Measurements from ENCODE around the gene TNFRSF1B.

The TNFRSF1B gene

DNA sequence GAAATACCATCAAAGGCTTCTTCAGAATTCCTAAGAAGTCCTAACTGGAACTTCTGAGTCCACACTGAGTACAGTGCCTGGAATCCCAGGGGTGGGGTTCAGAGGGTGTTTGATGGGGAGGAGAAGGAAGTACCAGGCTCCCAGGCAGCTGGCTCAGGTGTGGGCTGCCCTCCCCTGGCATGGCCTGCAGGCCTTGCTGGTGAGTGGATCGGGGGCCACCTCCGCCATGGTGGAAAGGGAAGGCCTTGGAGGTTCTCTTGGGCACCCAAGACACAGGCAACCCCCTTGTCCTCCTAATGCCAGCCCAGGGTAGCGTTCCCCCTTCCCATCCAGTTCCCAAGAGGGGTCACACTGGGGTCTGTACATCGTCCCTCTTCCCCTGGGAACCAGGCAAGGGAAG lies 26.8 kb upstream of the TNFRSF1B start:
- H3K79me2 ChIP-seq (ENCODE audit: insufficient read depth, low read length), result no peaks in the 10 kb centered on the region
- no peak overlapping the region for H3K4me3 ChIP-seq (ENCODE audit: low read depth in 1 of 2, low read length in 2 of 2)
- H4K20me1 ChIP-seq (ENCODE audit: insufficient read depth, low read length), result no peaks in the 10 kb centered on the region
- DNase-seq (no peak), ATAC-seq (ENCODE audit: insufficient read depth, low read depth) (no peak)
- no peak overlapping the region for H3K4me2 ChIP-seq (ENCODE audit: insufficient read depth, low read length)
- H3K36me3 ChIP-seq (ENCODE audit: insufficient read depth, low read length), result 0 out of 2 replicates have a peak, but pooled peaks cover 3% of the 10 kb centered on the region
- no peaks in the 10 kb centered on the region for H3K9me3 ChIP-seq (ENCODE audit: insufficient read depth, low read length, severe bottlenecking)
- no peak overlapping the region for H3K27ac ChIP-seq (ENCODE audit: low read length)
- no peaks in the 10 kb centered on the region for H3K4me1 ChIP-seq (ENCODE audit: insufficient read depth, low read length)
- H3K9ac ChIP-seq (ENCODE audit: low read depth, low read length), result no peak overlapping the region
- TF ChIP-seq, protein P1, sequence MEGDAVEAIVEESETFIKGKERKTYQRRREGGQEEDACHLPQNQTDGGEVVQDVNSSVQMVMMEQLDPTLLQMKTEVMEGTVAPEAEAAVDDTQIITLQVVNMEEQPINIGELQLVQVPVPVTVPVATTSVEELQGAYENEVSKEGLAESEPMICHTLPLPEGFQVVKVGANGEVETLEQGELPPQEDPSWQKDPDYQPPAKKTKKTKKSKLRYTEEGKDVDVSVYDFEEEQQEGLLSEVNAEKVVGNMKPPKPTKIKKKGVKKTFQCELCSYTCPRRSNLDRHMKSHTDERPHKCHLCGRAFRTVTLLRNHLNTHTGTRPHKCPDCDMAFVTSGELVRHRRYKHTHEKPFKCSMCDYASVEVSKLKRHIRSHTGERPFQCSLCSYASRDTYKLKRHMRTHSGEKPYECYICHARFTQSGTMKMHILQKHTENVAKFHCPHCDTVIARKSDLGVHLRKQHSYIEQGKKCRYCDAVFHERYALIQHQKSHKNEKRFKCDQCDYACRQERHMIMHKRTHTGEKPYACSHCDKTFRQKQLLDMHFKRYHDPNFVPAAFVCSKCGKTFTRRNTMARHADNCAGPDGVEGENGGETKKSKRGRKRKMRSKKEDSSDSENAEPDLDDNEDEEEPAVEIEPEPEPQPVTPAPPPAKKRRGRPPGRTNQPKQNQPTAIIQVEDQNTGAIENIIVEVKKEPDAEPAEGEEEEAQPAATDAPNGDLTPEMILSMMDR (IDR thresholded peaks at IDR 0.05; ENCODE audit: borderline replicate concordance, extremely low read depth, low read length, poor library complexity, severe bottlenecking), result no peak
- TF ChIP-seq EZH2 (IDR thresholded peaks at IDR 0.05; ENCODE audit: borderline replicate concordance, low read depth, low read length, severe bottlenecking), result no peak
- H2AFZ ChIP-seq (ENCODE audit: low read depth, low read length), result no peak overlapping the region
- no peaks in the 10 kb centered on the region for H3K27me3 ChIP-seq (ENCODE audit: insufficient read depth, low read length, poor library complexity)

- Histone ChIP-seq H3K4me2 (ENCODE audit: insufficient read depth, low read length) (no peak overlapping the region), H3K9me3 (ENCODE audit: insufficient read depth, low read length, severe bottlenecking) (no peaks in the 10 kb centered on the region), H3K4me1 (ENCODE audit: insufficient read depth, low read length) (no peaks in the 10 kb centered on the region), H3K79me2 (ENCODE audit: insufficient read depth, low read length) (no peaks in the 10 kb centered on the region), H3K27me3 (ENCODE audit: insufficient read depth, low read length, poor library complexity) (no peaks in the 10 kb centered on the region), H3K9ac (ENCODE audit: low read depth, low read length) (no peak overlapping the region), H3K36me3 (ENCODE audit: insufficient read depth, low read length) (0 out of 2 replicates have a peak, but pooled peaks cover 3% of the 10 kb centered on the region), H4K20me1 (ENCODE audit: insufficient read depth, low read length) (no peaks in the 10 kb centered on the region), H3K4me3 (ENCODE audit: low read depth in 1 of 2, low read length in 2 of 2) (no peak overlapping the region), H3K27ac (ENCODE audit: low read length) (no peak overlapping the region), H2AFZ (ENCODE audit: low read depth, low read length) (no peak overlapping the region)
- DNase-seq (no peak), ATAC-seq (ENCODE audit: insufficient read depth, low read depth) (no peak)
- TF ChIP-seq, protein P1 (IDR thresholded peaks at IDR 0.05; ENCODE audit: borderline replicate concordance, extremely low read depth, low read length, poor library complexity, severe bottlenecking), result no peak
- no peak for TF ChIP-seq EZH2 (IDR thresholded peaks at IDR 0.05; ENCODE audit: borderline replicate concordance, low read depth, low read length, severe bottlenecking)
Observed at GRCh38 chr1:12140515-12141162, 26.2 kb upstream of the TNFRSF1B start.

DNA sequence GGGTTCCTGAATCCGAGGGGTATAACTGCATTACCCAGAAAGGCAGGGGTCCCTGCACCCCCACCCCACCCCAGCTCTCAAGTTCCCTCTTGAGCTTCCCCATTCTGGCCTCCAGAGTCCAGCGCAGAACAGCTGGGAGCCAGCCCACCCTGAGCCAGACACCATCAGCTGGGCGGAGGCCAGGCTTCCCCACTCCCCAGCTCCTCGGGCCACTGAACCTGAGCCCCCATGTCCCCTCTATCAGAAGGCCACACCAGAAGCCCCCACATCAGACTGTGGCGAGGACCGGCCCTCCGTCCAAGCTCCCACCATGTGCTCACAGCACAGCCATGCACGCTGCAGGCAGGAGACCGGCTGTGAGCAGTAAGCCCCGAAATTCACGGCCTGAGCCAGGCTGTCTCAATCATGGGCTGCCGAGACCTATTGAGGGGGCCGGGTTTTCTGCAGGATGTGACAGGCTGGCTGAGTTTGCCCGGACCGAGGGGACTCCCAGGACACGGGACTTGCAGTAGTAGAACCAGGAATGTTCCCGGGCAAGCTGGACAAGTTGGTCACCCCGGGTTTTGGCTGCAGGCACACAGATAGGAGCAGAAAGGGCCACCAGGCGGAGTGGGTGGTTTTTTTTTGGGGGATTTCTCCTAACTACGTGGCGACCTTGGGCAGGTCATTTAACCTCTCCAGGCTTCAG lies 25.5 kb upstream of the TNFRSF1B start:
- DNase-seq (no peak), ATAC-seq (ENCODE audit: insufficient read depth, low read depth) (no peak)
- H4K20me1 ChIP-seq (ENCODE audit: insufficient read depth, low read length), result no peaks in the 10 kb centered on the region
- H3K27me3 ChIP-seq (ENCODE audit: insufficient read depth, low read length, poor library complexity), result no peaks in the 10 kb centered on the region
- no peaks in the 10 kb centered on the region for H3K9me3 ChIP-seq (ENCODE audit: insufficient read depth, low read length, severe bottlenecking)
- H3K9ac ChIP-seq (ENCODE audit: low read depth, low read length), result no peak overlapping the region
- no peaks in the 10 kb centered on the region for H3K4me1 ChIP-seq (ENCODE audit: insufficient read depth, low read length)
- H3K79me2 ChIP-seq (ENCODE audit: insufficient read depth, low read length), result no peaks in the 10 kb centered on the region
- no peak overlapping the region for H3K4me3 ChIP-seq (ENCODE audit: low read depth in 1 of 2, low read length in 2 of 2)
- TF ChIP-seq, protein P1 (IDR thresholded peaks at IDR 0.05; ENCODE audit: borderline replicate concordance, extremely low read depth, low read length, poor library complexity, severe bottlenecking), result no peak
- no peak for TF ChIP-seq EZH2 (IDR thresholded peaks at IDR 0.05; ENCODE audit: borderline replicate concordance, low read depth, low read length, severe bottlenecking)
- no peak overlapping the region for H2AFZ ChIP-seq (ENCODE audit: low read depth, low read length)
- H3K27ac ChIP-seq (ENCODE audit: low read length), result no peak overlapping the region
- no peak overlapping the region for H3K4me2 ChIP-seq (ENCODE audit: insufficient read depth, low read length)
- H3K36me3 ChIP-seq (ENCODE audit: insufficient read depth, low read length), result 0 out of 2 replicates have a peak, but pooled peaks cover 3% of the 10 kb centered on the region

All from DND-41 (cell line).